HL-60 (cell line): Measurements from ENCODE around the gene RTP5.

Experiments used
- DNase-seq, 2 experiments: peaks; one replicate each; pipeline ENCODE4 v3.0.0-alpha.2; 2010 to 2020; ENCODE audit warnings: low read depth in 1 of 2, low spot score in 1 of 2
- H3K27ac ChIP-seq: fragments of 250-450 bp; sonication (Bioruptor Pico); replicated peaks from 2 replicates; pipeline ENCODE4 v1.5.1; 2020; ENCODE audit warnings: mild to moderate bottlenecking, moderate library complexity
- H3K27me3 ChIP-seq: fragments of 250-450 bp; sonication (Bioruptor Pico); 2 replicates; pipeline ENCODE4 v1.5.1; 2021; ENCODE audit warnings: mild to moderate bottlenecking, moderate library complexity; ENCODE audit not compliant: insufficient read depth, poor library complexity, severe bottlenecking
- H3K4me3 ChIP-seq: replicated peaks from 2 replicates; pipeline ENCODE4 v1.5.1; 2011; ENCODE audit warnings: mild to moderate bottlenecking, control low read depth, low read length; ENCODE audit not compliant: insufficient read depth
- GABPA ChIP-seq: IDR thresholded peaks from 2 replicates; pipeline ENCODE4 v1.6.1; 2012; ENCODE audit warnings: low read depth
- POLR2AphosphoS5 ChIP-seq: IDR thresholded peaks from 2 replicates; pipeline ENCODE4 v1.6.1; 2012; ENCODE audit warnings: low read depth
- REST ChIP-seq: IDR thresholded peaks from 2 replicates; pipeline ENCODE4 v1.6.1; 2012; ENCODE audit warnings: low read depth; ENCODE audit not compliant: insufficient replicate concordance
- SPI1 ChIP-seq: IDR thresholded peaks from 2 replicates; pipeline ENCODE4 v1.6.1; 2012; ENCODE audit warnings: low read depth, mild to moderate bottlenecking, borderline replicate concordance
- TF ChIP-seq, protein P1 (sequence below): IDR thresholded peaks from one replicate; pipeline ENCODE4 v1.5.1; 2011; ENCODE audit warnings: low read length, control low read depth, inconsistent platforms; ENCODE audit not compliant: insufficient read depth

RTP5 gene

GRCh38 chr2:241836292-241836691 lies 33.2 kb upstream of the RTP5 start:
- Histone ChIP-seq H3K4me3 (no peak overlapping the region), H3K27me3 (peaks cover 13% of the 10 kb centered on the region), H3K27ac (no peak overlapping the region)
- no peak for DNase-seq
- TF ChIP-seq SPI1 (no peak), GABPA (no peak), POLR2AphosphoS5 (no peak), REST (no peak)
- TF ChIP-seq, protein P1, sequence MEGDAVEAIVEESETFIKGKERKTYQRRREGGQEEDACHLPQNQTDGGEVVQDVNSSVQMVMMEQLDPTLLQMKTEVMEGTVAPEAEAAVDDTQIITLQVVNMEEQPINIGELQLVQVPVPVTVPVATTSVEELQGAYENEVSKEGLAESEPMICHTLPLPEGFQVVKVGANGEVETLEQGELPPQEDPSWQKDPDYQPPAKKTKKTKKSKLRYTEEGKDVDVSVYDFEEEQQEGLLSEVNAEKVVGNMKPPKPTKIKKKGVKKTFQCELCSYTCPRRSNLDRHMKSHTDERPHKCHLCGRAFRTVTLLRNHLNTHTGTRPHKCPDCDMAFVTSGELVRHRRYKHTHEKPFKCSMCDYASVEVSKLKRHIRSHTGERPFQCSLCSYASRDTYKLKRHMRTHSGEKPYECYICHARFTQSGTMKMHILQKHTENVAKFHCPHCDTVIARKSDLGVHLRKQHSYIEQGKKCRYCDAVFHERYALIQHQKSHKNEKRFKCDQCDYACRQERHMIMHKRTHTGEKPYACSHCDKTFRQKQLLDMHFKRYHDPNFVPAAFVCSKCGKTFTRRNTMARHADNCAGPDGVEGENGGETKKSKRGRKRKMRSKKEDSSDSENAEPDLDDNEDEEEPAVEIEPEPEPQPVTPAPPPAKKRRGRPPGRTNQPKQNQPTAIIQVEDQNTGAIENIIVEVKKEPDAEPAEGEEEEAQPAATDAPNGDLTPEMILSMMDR, result no peak

DNA sequence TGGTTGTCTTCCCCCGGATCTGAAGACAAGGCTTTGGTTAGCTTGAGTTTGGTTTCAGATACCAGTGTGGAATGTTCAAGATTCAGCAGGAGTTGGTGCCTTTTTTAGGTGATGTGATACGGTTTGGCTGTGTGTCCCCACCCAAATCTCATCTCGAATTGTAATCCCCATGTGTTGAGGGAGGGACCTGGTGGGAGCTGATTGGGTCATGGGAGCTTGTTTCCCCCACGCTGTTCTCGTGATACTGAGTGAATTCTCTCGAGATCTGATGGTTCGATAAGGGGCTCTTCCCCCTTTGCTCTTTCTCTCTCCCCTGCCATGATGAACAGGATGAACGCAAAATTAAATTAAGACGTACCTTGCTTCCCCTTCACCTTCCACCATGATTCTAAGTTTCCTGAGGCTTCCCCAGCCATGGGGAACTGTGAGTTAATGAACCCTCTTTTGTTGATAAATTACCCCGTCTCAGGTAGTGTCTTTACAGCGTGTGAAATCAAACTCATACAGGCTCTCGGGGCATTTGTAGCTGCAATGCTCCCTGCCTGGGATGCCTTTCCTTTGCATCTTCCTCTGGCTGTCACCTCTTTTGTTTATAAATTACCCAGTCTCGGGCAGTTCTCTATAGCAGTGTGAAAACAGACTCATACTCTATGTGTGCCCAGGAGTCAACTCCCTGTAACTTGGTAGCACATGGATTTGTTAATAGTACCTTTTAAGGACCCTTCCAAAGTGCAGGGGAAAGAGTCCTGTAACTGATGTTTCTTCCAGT lies 32.1 kb upstream of the RTP5 start:
- Histone ChIP-seq H3K4me3 (no peak overlapping the region), H3K27ac (no peak overlapping the region), H3K27me3 (peaks cover 13% of the 10 kb centered on the region)
- TF ChIP-seq SPI1 (no peak), GABPA (no peak), POLR2AphosphoS5 (no peak), REST (no peak)
- TF ChIP-seq, protein P1, result no peak
- no peak for DNase-seq

DNA sequence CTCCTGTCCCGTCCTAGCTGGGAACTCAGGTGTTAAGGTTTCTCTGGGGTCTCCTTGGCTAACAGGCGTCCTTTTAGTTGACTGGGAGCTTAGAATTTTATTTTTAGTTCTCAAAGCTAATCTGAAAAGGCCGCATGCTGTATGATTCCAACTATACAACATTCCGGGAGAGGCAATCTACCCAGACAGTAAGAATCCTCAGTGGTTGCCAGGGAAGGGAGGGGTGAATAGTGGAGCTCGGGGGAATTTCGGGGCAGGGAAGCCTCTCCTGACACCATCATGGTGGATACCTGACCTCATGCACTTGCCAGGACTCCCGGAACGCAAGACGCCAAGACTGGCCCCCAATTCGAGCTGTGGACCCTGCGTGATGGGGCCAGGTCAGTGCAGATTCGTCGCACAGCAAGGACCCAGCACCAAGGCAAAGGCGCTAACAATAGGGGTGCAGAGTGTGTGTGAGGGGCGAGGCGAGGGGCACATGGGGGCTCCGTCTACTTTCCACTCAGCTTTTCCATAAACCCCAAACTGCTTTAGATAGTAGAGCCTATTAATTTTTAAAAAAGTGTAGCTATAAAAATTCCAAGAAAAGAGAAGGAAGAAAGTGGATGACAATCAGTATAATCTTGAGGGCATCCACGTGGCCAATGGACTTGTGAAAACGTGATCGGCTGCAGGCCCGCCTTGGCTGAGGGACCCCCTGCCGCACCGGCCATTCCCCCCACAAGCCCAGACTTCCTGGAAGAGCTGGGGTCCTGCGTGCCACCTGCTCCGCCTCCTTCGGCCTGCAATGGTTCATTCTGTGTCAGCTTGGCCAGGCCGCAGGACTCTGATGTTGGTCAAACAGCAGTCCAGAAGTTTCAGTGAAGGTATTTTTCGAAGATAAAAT lies 28.1 kb upstream of the RTP5 start:
- Histone ChIP-seq H3K27me3 (peaks cover 13% of the 10 kb centered on the region), H3K27ac (no peak overlapping the region), H3K4me3 (no peak overlapping the region)
- DNase-seq, result no peak
- no peak for TF ChIP-seq REST
- TF ChIP-seq, protein P1, result no peak
- TF ChIP-seq GABPA, result no peak
- no peak for TF ChIP-seq POLR2AphosphoS5
- no peak for TF ChIP-seq SPI1
